Neuronal stem cell (in vitro differentiated cells): ENCODE results near the gene GABRB1.

ENCODE experiments used
- DNase-seq: peaks from one replicate; pipeline ENCODE4 v3.0.0-alpha.2; 2013; ENCODE audit warnings: low spot score
- H2AFZ ChIP-seq: one replicate; pipeline ENCODE4 v1.6.1; 2013; ENCODE audit warnings: mild to moderate bottlenecking, low read length, inconsistent platforms
- H2AK5ac ChIP-seq: 2 replicates; pipeline ENCODE4 v1.6.1; 2013; ENCODE audit warnings: low read depth, mild to moderate bottlenecking, inconsistent platforms, low read length, moderate library complexity, mixed read lengths
- H2BK120ac ChIP-seq: 2 replicates; pipeline ENCODE4 v1.6.1; 2013; ENCODE audit warnings: low read depth, mild to moderate bottlenecking, inconsistent platforms, low read length, moderate library complexity, mixed read lengths
- H2BK12ac ChIP-seq: one replicate; pipeline ENCODE4 v1.6.1; 2013; ENCODE audit warnings: low read length, inconsistent platforms
- H2BK15ac ChIP-seq: 2 replicates; pipeline ENCODE4 v1.6.1; 2013; ENCODE audit warnings: mild to moderate bottlenecking, low read length, inconsistent platforms, mixed read lengths
- H2BK5ac ChIP-seq: one replicate; pipeline ENCODE4 v1.6.1; 2013; ENCODE audit warnings: inconsistent platforms, mild to moderate bottlenecking, low read length, moderate library complexity
- H3K14ac ChIP-seq: one replicate; pipeline ENCODE4 v1.6.1; 2013; ENCODE audit warnings: low read length, inconsistent platforms
- H3K18ac ChIP-seq: 2 replicates; pipeline ENCODE4 v1.6.1; 2013; ENCODE audit warnings: low read length, inconsistent platforms
- H3K23ac ChIP-seq: 2 replicates; pipeline ENCODE4 v1.6.1; 2013; ENCODE audit warnings: low read depth, mild to moderate bottlenecking, mixed read lengths, low read length, inconsistent platforms; ENCODE audit not compliant: poor library complexity
- H3K27ac ChIP-seq: replicated peaks from 3 replicates; pipeline ENCODE4 v1.5.1; 2013; ENCODE audit warnings: low read length, inconsistent platforms
- H3K27me3 ChIP-seq, 3 experiments: 2 replicates each; pipeline ENCODE4 v1.6.1; 2013; ENCODE audit warnings: low read length in 3 of 3, mild to moderate bottlenecking in 2 of 3, inconsistent platforms in 1 of 3, low read depth in 1 of 3, mixed read lengths in 1 of 3, moderate library complexity in 1 of 3; ENCODE audit not compliant: control insufficient read depth in 3 of 3, insufficient read depth in 3 of 3
- H3K36me3 ChIP-seq, 2 donors: replicated peaks in 1 of 2; 2 replicates each; pipeline ENCODE4 v1.6.1; 2013; ENCODE audit warnings: low read length in 2 of 2; ENCODE audit not compliant: control insufficient read depth in 2 of 2, insufficient read depth in 2 of 2
- H3K4ac ChIP-seq: 2 replicates; pipeline ENCODE4 v1.6.1; 2013; ENCODE audit warnings: inconsistent platforms, mild to moderate bottlenecking, low read length, moderate library complexity
- H3K4me1 ChIP-seq, 2 donors: 1 replicate in 1 of 2; 2 replicates in 1 of 2; pipeline ENCODE4 v1.6.1; 2013; ENCODE audit warnings: low read length in 2 of 2, low read depth in 1 of 2; ENCODE audit not compliant: control insufficient read depth in 2 of 2, insufficient read depth in 1 of 2
- H3K4me2 ChIP-seq: one replicate; pipeline ENCODE4 v1.6.1; 2013; ENCODE audit warnings: mild to moderate bottlenecking, low read length, inconsistent platforms; ENCODE audit not compliant: insufficient read depth, poor library complexity, severe bottlenecking
- H3K4me3 ChIP-seq, 2 donors: 2 replicates each; pipeline ENCODE4 v1.5.1; 2013; ENCODE audit warnings: low read length in 2 of 2, mild to moderate bottlenecking in 2 of 2, inconsistent platforms in 1 of 2, moderate library complexity in 1 of 2
- H3K79me1 ChIP-seq: one replicate; pipeline ENCODE4 v1.6.1; 2013; ENCODE audit warnings: low read depth, mild to moderate bottlenecking, inconsistent platforms, low read length, moderate library complexity
- H3K9ac ChIP-seq: one replicate; pipeline ENCODE4 v1.6.1; 2013; ENCODE audit warnings: mild to moderate bottlenecking, low read depth, low read length, inconsistent platforms; ENCODE audit not compliant: poor library complexity
- H3K9me3 ChIP-seq, 2 donors: replicated peaks in 1 of 2; 2 replicates each; pipeline versions ENCODE3 to v1.6.1; 2013; ENCODE audit warnings: low read length in 2 of 2, mild to moderate bottlenecking in 2 of 2, inconsistent platforms in 1 of 2, low read depth in 1 of 2, mixed read lengths in 1 of 2, moderate library complexity in 1 of 2; ENCODE audit not compliant: control insufficient read depth in 2 of 2, insufficient read depth in 1 of 2
- H4K8ac ChIP-seq: one replicate; pipeline ENCODE4 v1.6.1; 2013; ENCODE audit warnings: low read depth, mild to moderate bottlenecking, inconsistent platforms, low read length, moderate library complexity
- H4K91ac ChIP-seq: one replicate; pipeline ENCODE4 v1.6.1; 2013; ENCODE audit warnings: low read length, low read depth, mild to moderate bottlenecking, inconsistent platforms; ENCODE audit not compliant: poor library complexity
- WGBS, 2 donors: extraction: QIAGEN DNeasy Blood & Tissue Kit; methylation state at CpG; one replicate each; pipeline ENCODE4 v1.1.7; 2013; ENCODE audit warnings: missing lambda C conversion rate in 2 of 2, mixed read lengths in 1 of 2; ENCODE audit not compliant: insufficient read length in 2 of 2, insufficient replicate concordance in 1 of 2; ENCODE audit errors: extremely low coverage in 2 of 2; 5-methylcytosine and 5-hydroxymethylcytosine counted together

GABRB1 gene

GRCh38 chr4:47368211-47368610, 336.8 kb downstream of the GABRB1 start:
- no peak overlapping the region for H2BK120ac ChIP-seq
- H2BK12ac ChIP-seq = no peak overlapping the region
- H4K8ac ChIP-seq = no peak overlapping the region
- H3K27ac ChIP-seq = no peak overlapping the region
- DNase-seq = no peak
- no peak overlapping the region for H2AFZ ChIP-seq
- H3K14ac ChIP-seq = no peak overlapping the region
- no peaks in the 10 kb centered on the region for H3K36me3 ChIP-seq
- no peak overlapping the region for H3K4me2 ChIP-seq
- no peak overlapping the region for H2AK5ac ChIP-seq
- no peak overlapping the region for H3K9ac ChIP-seq
- H2BK15ac ChIP-seq = no peak overlapping the region
- no peak overlapping the region for H3K4me3 ChIP-seq
- no peak overlapping the region for H3K23ac ChIP-seq
- no peaks in the 10 kb centered on the region for H3K4me1 ChIP-seq
- no CpG with 5 or more reads among the region's 1 CpG for WGBS, 2 donors
- H2BK5ac ChIP-seq = no peak overlapping the region
- H3K9me3 ChIP-seq = no peaks in the 10 kb centered on the region
- H3K4ac ChIP-seq = no peak overlapping the region
- no peaks in the 10 kb centered on the region for H3K79me1 ChIP-seq
- H3K18ac ChIP-seq = no peak overlapping the region
- H3K27me3 ChIP-seq = no peaks in the 10 kb centered on the region
- no peak overlapping the region for H4K91ac ChIP-seq

DNA sequence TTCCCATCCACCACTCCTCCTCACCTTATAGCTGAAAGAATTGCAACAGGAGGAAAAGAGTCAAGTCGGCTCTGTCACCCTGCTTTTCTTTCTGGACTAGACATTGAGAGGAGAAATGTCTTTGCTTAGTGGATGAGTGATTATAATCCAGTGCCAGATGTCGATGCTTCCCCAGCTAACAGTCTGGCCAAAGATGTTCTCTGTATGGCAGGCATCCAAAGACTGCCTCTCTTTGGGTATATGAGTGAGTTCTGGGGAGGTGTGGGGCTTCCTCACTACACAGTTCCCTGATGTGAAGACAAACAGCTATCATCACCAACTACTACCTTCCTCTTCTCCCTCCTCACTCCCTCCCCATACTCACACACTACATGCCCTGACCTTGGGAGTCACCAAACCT, 341.2 kb downstream of the GABRB1 start:
- H3K9me3 ChIP-seq = no peaks in the 10 kb centered on the region
- H4K91ac ChIP-seq = no peak overlapping the region
- H2BK12ac ChIP-seq = no peak overlapping the region
- H3K4me3 ChIP-seq = no peak overlapping the region
- no peaks in the 10 kb centered on the region for H3K27me3 ChIP-seq
- no peaks in the 10 kb centered on the region for H3K79me1 ChIP-seq
- no peak overlapping the region for H4K8ac ChIP-seq
- H3K14ac ChIP-seq = no peak overlapping the region
- no peak overlapping the region for H3K4ac ChIP-seq
- no peak overlapping the region for H3K27ac ChIP-seq
- no peak overlapping the region for H2BK120ac ChIP-seq
- H3K9ac ChIP-seq = no peak overlapping the region
- H3K36me3 ChIP-seq = no peaks in the 10 kb centered on the region
- no peak overlapping the region for H2BK5ac ChIP-seq
- no peak overlapping the region for H3K23ac ChIP-seq
- H2BK15ac ChIP-seq = no peak overlapping the region
- no peaks in the 10 kb centered on the region for H3K4me1 ChIP-seq
- no peak overlapping the region for H3K18ac ChIP-seq
- no peak overlapping the region for H2AK5ac ChIP-seq
- WGBS, 2 donors = no CpG with 5 or more reads among the region's 2 CpGs
- no peak for DNase-seq
- H3K4me2 ChIP-seq = no peak overlapping the region
- H2AFZ ChIP-seq = no peak overlapping the region

DNA sequence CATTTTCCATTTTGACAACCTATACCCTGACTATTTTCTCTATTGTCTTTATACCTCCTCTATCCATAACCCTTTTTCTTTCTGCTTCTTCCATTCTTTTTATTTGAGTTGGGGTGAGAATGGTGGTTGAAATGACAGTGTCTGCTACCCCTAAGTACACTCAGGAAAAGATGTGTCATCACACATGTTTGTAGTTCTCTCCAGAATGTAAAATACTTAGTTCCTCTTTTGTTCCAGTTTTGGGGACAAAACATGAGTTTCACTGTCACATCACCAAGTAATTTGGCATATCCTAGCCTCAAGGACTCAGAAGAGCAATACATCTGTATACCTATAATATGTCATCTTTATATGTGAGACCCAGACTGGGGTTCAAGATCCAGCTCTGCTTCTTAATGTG, 341.8 kb downstream of the GABRB1 start:
- no peaks in the 10 kb centered on the region for H3K9me3 ChIP-seq
- no peaks in the 10 kb centered on the region for H3K27me3 ChIP-seq
- H2BK12ac ChIP-seq = no peak overlapping the region
- no peak overlapping the region for H3K4ac ChIP-seq
- H2AFZ ChIP-seq = no peak overlapping the region
- H3K27ac ChIP-seq = no peak overlapping the region
- no peak overlapping the region for H3K14ac ChIP-seq
- no peak overlapping the region for H2BK120ac ChIP-seq
- H4K91ac ChIP-seq = no peak overlapping the region
- H4K8ac ChIP-seq = no peak overlapping the region
- H3K79me1 ChIP-seq = no peaks in the 10 kb centered on the region
- no peak overlapping the region for H3K4me3 ChIP-seq
- H2BK15ac ChIP-seq = no peak overlapping the region
- no peaks in the 10 kb centered on the region for H3K4me1 ChIP-seq
- no peaks in the 10 kb centered on the region for H3K36me3 ChIP-seq
- H3K18ac ChIP-seq = no peak overlapping the region
- H3K4me2 ChIP-seq = no peak overlapping the region
- H3K23ac ChIP-seq = no peak overlapping the region
- no peak overlapping the region for H3K9ac ChIP-seq
- H2BK5ac ChIP-seq = no peak overlapping the region
- no peak for DNase-seq
- no peak overlapping the region for H2AK5ac ChIP-seq

DNA sequence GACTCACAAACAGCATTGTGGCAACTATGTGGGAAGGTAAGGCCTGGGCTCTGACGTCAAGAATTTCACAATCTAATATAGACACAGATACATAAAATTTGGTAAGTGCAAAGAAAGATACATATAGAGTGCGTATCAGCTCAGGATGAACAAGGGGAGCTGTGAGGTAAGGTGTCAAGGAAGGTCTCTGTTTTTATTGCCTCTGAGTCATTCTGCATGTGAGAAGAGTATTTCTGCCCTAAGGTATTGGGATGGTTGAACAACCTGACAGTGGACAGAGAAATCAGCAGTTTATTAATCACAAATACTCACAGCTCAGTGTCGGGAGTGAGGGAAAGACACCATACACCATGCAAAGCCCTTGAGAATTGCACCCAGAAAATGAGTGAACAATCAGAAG, 342.3 kb downstream of the GABRB1 start:
- WGBS, 2 donors = no CpG with 5 or more reads among the region's 3 CpGs
- no peaks in the 10 kb centered on the region for H3K4me1 ChIP-seq
- DNase-seq = no peak

More for the DNA sequence above, 342.3 kb downstream of the GABRB1 start:
- Histone ChIP-seq H3K36me3 (no peaks in the 10 kb centered on the region), H3K79me1 (no peaks in the 10 kb centered on the region), H3K9ac (no peak overlapping the region), H4K8ac (no peak overlapping the region), H3K4ac (no peak overlapping the region), H3K9me3 (no peaks in the 10 kb centered on the region), H3K27me3 (no peaks in the 10 kb centered on the region), H3K23ac (no peak overlapping the region), H3K4me3 (no peak overlapping the region), H2AK5ac (no peak overlapping the region), H2BK12ac (no peak overlapping the region), H3K14ac (no peak overlapping the region), H2AFZ (no peak overlapping the region), H2BK5ac (no peak overlapping the region), H3K18ac (no peak overlapping the region), H2BK15ac (no peak overlapping the region), H3K4me2 (no peak overlapping the region), H3K27ac (no peak overlapping the region), H2BK120ac (no peak overlapping the region), H4K91ac (no peak overlapping the region)
